Chondrocyte (in vitro differentiated cells): ENCODE data around the gene RPL10A. TPM values are rescaled to one million over a fixed set of nuclear protein-coding genes. Genes with fewer than 3 reads are reported as not detected.

Source experiments
- DNase-seq: peaks from one replicate; pipeline ENCODE4 v3.0.0; 2021; ENCODE audit warnings: mixed read lengths, low spot score
- H3K27ac Mint-ChIP-seq: one replicate; pipeline ENCODE4 v1.8.0; 2021; ENCODE audit warnings: mild to moderate bottlenecking, moderate library complexity, mixed read lengths; ENCODE audit not compliant: unreplicated experiment
- H3K27me3 Mint-ChIP-seq: 2 replicates; pipeline ENCODE4 v1.8.0; 2021; ENCODE audit warnings: low read depth, mixed read lengths
- H3K36me3 Mint-ChIP-seq: 2 replicates; pipeline ENCODE4 v1.8.0; 2021; ENCODE audit warnings: low read depth, mixed read lengths
- H3K4me1 Mint-ChIP-seq: 2 replicates; pipeline ENCODE4 v1.8.0; 2021; ENCODE audit warnings: low read depth, mild to moderate bottlenecking, mixed read lengths
- H3K4me3 Mint-ChIP-seq: one replicate; pipeline ENCODE4 v1.8.0; 2021; ENCODE audit warnings: mild to moderate bottlenecking, moderate library complexity, mixed read lengths; ENCODE audit not compliant: unreplicated experiment
- H3K9me3 Mint-ChIP-seq: 2 replicates; pipeline ENCODE4 v1.8.0; 2021; ENCODE audit warnings: low read depth, mixed read lengths
- total RNA-seq: library from RNA; stranded (reverse); gene quantifications from 3 replicates; pipeline ENCODE4 v1.2.1, GENCODE V29; 2021
- TF ChIP-seq, protein P1 (sequence below): fragments of 200-600 bp; sonication (generic); IDR thresholded peaks from 2 replicates; pipeline ENCODE4 v1.5.0; 2021; ENCODE audit warnings: antibody characterized with exemption, mild to moderate bottlenecking, moderate library complexity

RPL10A gene
- total RNA-seq, 1 donor from 2014 or later: 848 TPM

GRCh38 chr6:35493307-35493983, 25.2 kb downstream of the RPL10A start:
- TF ChIP-seq, protein P1, sequence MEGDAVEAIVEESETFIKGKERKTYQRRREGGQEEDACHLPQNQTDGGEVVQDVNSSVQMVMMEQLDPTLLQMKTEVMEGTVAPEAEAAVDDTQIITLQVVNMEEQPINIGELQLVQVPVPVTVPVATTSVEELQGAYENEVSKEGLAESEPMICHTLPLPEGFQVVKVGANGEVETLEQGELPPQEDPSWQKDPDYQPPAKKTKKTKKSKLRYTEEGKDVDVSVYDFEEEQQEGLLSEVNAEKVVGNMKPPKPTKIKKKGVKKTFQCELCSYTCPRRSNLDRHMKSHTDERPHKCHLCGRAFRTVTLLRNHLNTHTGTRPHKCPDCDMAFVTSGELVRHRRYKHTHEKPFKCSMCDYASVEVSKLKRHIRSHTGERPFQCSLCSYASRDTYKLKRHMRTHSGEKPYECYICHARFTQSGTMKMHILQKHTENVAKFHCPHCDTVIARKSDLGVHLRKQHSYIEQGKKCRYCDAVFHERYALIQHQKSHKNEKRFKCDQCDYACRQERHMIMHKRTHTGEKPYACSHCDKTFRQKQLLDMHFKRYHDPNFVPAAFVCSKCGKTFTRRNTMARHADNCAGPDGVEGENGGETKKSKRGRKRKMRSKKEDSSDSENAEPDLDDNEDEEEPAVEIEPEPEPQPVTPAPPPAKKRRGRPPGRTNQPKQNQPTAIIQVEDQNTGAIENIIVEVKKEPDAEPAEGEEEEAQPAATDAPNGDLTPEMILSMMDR: no peak
- H3K27me3 Mint-ChIP-seq: no peaks in the 10 kb centered on the region
- H3K4me3 Mint-ChIP-seq: peak overlapping the region; percentile 85
- H3K36me3 Mint-ChIP-seq: no peaks in the 10 kb centered on the region
- no peaks in the 10 kb centered on the region for H3K9me3 Mint-ChIP-seq
- H3K4me1 Mint-ChIP-seq: peaks cover 71% of the 10 kb centered on the region
- peak; percentile 82 for DNase-seq
- H3K27ac Mint-ChIP-seq: peak overlapping the region; percentile 86

DNA sequence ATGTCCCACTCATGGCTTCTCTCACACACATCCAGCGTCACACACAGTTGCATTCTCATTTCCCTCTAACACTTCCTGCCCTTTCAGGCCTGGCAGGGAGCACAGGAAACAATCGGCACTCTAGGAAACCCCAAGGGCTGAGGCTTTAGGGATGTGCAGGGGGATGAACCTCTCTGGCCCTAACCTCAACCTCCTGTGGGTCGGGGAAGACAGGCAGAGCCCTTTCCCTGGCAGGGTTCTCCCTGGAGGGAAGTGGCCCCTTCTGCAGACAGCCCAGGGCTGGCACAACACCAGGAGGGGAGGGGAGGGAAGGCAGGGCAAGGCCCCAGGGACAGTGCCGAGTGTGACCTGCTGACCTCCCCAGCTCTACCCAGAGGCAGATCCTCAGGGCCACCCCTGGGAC, 26.0 kb downstream of the RPL10A start:
- TF ChIP-seq, protein P1: no peak
- peak overlapping the region; percentile 84 for H3K27ac Mint-ChIP-seq
- DNase-seq: peak; percentile 74
- peak overlapping the region; percentile 85 for H3K4me3 Mint-ChIP-seq
- H3K4me1 Mint-ChIP-seq: peaks cover 72% of the 10 kb centered on the region
- H3K27me3 Mint-ChIP-seq: no peaks in the 10 kb centered on the region
- no peaks in the 10 kb centered on the region for H3K36me3 Mint-ChIP-seq
- H3K9me3 Mint-ChIP-seq: no peaks in the 10 kb centered on the region

DNA sequence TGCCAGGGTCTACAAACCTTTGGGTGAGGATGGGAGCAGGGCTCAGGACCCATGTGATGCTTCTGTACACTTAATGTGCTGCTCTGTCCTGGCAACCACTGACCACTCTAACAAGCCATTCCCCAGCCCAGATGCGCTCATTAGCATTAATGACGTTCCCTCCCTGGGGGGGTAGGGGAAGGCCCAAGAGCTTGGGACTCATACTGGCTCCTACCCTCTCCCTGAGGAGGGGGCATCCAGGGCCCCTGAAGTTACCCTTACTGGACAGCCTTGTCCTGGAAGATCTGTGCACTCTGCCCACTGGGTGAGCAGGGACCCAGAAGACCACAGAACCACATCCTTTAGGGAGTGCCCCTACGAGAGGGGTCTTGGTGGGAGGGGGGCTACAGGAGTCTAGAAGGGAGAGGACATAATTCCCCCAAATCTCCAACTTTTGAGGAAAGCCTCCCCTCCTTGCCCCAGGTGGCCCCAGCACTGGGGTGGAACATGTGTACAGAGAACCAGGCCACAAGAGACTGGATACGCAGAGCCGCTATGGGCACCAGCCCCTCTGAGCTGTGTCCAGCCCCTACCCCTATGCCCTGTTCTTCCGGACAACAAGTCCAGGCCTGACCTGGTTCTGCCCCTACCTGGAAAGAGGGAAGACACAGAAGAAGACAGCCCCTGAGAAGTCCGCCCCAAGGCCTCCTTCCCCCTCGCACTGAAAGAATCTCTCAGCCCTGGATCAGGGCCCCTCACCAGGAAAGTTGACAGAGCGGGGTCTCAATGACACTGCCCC, 27.2 kb downstream of the RPL10A start:
- Mint-ChIP-seq H3K36me3 (no peaks in the 10 kb centered on the region), H3K4me1 (peaks cover 71% of the 10 kb centered on the region), H3K4me3 (peak overlapping the region; percentile 85), H3K9me3 (no peaks in the 10 kb centered on the region), H3K27me3 (no peaks in the 10 kb centered on the region), H3K27ac (peak overlapping the region; percentile 85)
- peak; percentile 60 for DNase-seq
- TF ChIP-seq, protein P1: no peak

DNA sequence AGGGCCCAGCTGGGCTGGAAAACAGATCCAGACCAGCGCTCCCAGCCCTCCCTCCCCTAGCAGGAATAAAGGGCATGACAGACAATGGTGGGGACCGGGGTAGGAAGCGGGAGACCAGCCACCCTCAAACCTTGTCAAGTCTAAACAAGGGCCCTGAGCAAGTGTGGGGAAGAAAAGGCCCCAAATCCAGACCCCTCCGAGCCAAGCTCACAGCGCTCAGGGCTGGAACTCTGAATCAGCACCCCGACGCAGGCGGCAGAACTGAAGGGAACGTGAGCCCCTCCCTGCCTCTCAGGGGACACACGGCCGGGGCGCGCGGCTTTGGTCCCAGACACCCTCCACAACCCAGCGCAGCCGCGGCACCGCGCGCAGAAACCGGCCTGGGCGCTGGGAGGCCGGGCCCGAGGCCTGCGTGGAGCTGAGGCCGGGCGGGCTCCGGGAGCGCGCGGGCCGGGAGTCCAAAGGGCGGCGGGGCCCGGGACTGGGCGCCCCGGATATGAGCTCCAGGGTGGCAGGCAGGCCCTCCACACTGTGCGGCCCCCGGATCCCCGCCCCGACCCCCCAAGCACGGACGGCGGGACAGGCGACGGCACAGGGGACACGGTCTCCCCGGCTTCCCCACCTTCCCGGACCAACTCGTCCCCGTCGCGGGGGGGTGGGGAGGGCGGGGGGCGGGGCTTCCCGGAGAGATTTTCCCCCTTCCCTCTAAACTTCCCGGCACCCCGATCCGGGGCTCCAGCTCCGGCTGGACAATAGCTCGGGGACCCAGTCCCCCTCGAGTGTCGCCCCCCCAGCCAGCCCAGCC, 28.0 kb downstream of the RPL10A start:
- Mint-ChIP-seq H3K27me3 (no peaks in the 10 kb centered on the region), H3K9me3 (no peaks in the 10 kb centered on the region), H3K4me3 (peak overlapping the region; percentile 85), H3K4me1 (peaks cover 70% of the 10 kb centered on the region), H3K36me3 (no peaks in the 10 kb centered on the region), H3K27ac (peak overlapping the region; percentile 85)
- peak; percentile 67 for DNase-seq
- TF ChIP-seq, protein P1: no peak
